ENCODE measurements around the gene NAALAD2. TPM values are rescaled to one million over a fixed set of nuclear protein-coding genes. Genes with fewer than 3 reads are reported as not detected.
"Not testable (repeated sequence)": the region's sequence is repeated elsewhere in the genome, so short reads cannot be mapped to it uniquely, and the experiment has no call there.

Gene NAALAD2
- polyA plus RNA-seq, 3 donors: 19.5 to 27.7 (median 24.0) TPM

GRCh38 chr11:90189011-90189410, 54.5 kb downstream of the NAALAD2 start:
- no peak for DNase-seq (ENCODE audit: low read depth in 3 of 3, low spot score in 2 of 3)

GRCh38 chr11:90192869-90193582, 58.6 kb downstream of the NAALAD2 start:
- DNase-seq (ENCODE audit: low read depth in 3 of 3, low spot score in 2 of 3): no peak

DNA sequence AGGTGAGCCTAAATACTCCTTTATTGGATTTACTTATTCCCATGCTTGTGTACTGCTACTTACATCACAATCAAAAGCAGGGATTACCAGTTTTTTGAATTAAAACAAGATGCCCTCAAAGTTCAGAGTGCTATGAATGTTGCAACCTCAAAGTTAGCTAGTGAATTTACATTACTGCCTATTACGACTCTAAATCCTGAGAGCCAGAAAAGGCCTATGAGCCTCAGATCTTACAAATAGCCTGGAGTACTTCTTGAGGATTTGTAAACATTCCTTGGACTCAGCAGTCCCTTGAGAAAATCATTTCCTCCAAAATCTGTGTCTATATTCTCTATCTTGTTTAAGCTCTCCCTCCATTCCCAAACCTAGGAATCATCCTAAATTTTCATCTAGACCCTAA, 62.9 kb downstream of the NAALAD2 start:
- DNase-seq (ENCODE audit: low read depth in 3 of 3, low spot score in 2 of 3): no peak

- no peak for DNase-seq (ENCODE audit: low read depth in 3 of 3, low spot score in 2 of 3)
Observed at GRCh38 chr11:90202342-90202741, 67.9 kb downstream of the NAALAD2 start.

- DNase-seq (ENCODE audit: low read depth in 3 of 3, low spot score in 2 of 3): no peak
Observed at GRCh38 chr11:90204407-90204806, 69.9 kb downstream of the NAALAD2 start.

- peak in 2 of 3 donors; percentile 18 to 25 for DNase-seq (ENCODE audit: low read depth in 3 of 3, low spot score in 2 of 3)
Observed at GRCh38 chr11:90204832-90205646, 70.6 kb downstream of the NAALAD2 start.

DNA sequence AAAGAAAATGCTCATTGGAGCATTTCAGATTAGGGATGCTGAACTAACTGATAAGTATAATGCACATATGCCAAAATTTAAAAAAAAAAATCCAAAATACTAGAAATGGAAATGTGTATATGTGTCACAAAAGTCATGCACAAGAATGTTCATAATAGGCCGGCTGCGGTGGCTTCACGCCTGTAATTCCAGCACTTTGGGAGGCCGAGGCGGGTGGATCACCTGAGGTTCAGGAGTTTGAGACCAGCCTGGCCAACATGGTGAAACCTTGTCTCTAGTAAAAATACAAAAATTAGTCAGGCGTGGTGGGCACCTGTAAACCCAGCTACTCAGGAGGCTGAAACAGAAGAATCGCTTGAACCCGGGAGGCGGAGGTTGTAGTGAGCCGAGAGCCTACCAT, 73.5 kb downstream of the NAALAD2 start:
- DNase-seq (ENCODE audit: low read depth in 3 of 3, low spot score in 2 of 3): not testable (repeated sequence)

DNA sequence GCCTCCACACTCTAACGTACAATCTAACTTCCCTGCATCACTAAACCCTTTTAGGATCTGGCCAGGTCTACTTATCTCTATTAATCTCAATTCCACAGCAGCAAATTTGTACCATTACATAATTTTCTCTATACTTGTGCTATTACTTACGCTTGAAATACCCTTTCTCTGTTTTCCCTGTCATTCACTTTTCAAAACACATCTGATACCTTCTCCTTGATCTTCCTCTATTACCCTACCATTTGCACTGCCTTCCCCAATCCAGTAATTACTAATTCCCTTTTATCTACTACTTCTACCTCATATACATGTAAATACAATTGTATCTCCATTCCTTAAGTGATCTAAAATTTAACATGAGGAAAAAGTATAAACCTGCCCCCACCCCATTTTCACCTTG, 74.4 kb downstream of the NAALAD2 start:
- no peak for DNase-seq (ENCODE audit: low read depth in 3 of 3, low spot score in 2 of 3)

GRCh38 chr11:90213322-90213721, 78.9 kb downstream of the NAALAD2 start:
- no peak for DNase-seq (ENCODE audit: low read depth in 3 of 3, low spot score in 2 of 3)

DNA sequence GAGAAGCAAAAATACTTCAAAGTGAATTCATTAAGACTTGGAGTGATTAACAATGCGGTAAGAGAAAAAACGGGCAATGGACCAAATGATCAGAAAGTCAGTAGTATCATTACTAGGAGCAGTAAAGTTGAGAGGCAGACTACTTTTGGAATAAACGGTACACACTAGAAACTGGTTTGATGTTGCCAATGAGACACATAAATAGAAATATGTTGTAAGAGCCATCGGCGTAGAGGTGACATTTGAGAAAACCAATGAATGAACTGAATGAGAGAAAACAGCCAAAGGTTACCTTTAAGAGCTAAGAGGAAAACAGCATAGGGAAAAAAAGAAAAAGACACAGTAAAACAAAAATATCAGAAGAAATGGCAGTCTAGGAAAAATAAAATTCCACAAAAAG, 82.1 kb downstream of the NAALAD2 start:
- DNase-seq (ENCODE audit: low read depth in 3 of 3, low spot score in 2 of 3): no peak

DNA sequence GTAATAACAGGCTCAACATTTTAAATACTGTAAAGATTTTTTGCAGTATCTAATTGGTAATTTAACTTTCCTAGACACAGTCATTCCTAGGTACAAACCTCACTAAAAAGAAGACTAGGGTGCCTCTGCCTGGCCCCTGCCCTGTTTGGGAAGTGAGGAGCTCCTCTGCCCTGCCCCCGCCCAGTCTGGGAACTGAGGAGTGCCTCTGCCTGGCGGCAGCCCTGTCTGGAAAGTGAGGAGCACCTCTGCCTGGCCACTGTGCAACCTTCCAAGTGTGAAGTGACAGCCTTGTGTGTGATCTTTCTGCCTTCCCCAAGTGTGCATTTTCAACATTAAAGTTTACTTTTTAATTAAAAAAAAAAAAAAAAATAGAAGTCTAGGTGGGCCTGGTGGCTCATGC, 84.1 kb downstream of the NAALAD2 start:
- no peak for DNase-seq (ENCODE audit: low read depth in 3 of 3, low spot score in 2 of 3)

- DNase-seq (ENCODE audit: low read depth in 3 of 3, low spot score in 2 of 3): no peak
Observed at GRCh38 chr11:90219438-90219837, 85.0 kb downstream of the NAALAD2 start.

- no peak for DNase-seq (ENCODE audit: low read depth in 3 of 3, low spot score in 2 of 3)
Observed at GRCh38 chr11:90220391-90220790, 85.9 kb downstream of the NAALAD2 start.

GRCh38 chr11:90221803-90222458, 87.5 kb downstream of the NAALAD2 start:
- peak in 2 of 3 donors; percentile 3 to 4 for DNase-seq (ENCODE audit: low read depth in 3 of 3, low spot score in 2 of 3)

DNA sequence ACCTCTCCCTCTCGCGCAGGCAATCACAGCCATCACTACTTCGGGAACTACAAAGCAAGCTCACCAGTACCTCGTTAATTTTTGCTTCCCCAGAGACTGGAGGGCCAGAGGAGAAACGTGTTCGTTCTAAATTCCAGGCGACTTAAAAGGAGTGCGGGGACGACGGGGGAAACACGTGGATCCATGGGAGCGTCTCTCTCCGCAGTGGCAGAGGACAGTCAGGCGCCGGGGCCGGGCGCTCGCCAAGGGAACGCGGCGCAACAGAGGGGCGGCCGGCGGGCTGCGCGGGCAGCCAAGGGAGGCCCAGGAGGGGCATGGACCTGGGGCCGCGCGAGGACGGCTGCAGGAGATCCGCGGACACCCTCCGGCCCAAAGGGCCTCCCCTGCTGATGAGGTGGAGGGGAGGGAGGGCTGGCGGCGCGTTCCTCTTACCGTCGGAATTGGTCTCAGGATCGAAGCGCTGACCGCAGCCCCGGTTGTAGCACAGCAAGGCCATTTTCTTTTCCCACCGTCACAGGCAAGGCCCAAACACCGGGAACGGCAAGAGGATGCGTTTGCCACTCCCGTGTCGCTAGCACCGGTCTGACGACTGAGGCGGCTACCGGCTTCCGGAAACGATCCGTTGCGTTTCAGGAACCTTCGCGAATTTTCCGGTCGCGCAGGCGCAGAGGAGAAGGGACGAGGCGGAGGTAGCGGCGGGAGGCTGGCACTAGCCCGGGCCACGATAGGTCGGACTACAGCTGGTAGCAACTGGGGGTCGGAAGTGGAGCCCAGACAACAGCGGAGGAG, 88.2 kb downstream of the NAALAD2 start, which contains the start of gene CHORDC1:
CHORDC1 (minus strand) TSS at position 591 of the 789 bp plus-strand sequence; CDS start at position 496, 95 bp downstream.
- DNase-seq (ENCODE audit: low read depth in 3 of 3, low spot score in 2 of 3): peak; percentile 65 to 83 (median 76)

DNA sequence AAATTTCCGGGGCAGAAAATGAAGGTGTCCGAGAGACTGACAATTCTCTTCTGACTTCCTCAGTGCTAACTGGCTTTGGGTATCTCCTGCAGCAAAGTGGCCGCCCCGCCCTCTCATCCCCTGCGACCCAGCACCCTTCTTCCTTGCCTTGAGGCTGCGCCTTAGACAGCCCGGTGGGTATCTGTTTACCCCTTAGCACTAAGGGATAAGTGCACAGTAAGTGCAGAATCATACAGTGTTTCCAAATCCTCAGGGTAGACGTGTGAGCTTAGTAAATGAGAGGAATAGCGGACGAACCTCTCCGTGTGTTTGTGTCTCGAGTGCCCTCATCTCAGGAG, 88.8 kb downstream of the NAALAD2 start:
- DNase-seq (ENCODE audit: low read depth in 3 of 3, low spot score in 2 of 3): no peak

DNA sequence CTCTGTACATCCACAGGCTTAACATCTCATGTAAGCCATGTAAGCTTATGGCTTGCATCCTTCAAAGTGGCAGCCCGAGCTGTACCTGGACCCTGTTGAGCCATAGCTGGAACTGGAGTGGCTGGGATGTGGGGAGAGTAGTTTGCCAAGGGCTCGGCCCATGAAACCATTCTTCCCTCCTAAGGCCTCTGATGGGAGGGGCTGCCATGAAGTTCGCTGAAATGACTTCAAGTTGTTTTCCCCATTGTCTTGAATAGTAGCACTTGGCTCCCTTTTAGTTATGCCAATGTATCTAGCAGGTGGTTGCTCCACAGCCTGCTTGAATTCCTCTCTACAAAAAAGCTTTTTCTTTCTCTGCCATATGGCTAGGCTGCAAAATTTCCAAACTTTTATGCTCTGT, 93.6 kb downstream of the NAALAD2 start:
- no peak for DNase-seq (ENCODE audit: low read depth in 3 of 3, low spot score in 2 of 3)

DNA sequence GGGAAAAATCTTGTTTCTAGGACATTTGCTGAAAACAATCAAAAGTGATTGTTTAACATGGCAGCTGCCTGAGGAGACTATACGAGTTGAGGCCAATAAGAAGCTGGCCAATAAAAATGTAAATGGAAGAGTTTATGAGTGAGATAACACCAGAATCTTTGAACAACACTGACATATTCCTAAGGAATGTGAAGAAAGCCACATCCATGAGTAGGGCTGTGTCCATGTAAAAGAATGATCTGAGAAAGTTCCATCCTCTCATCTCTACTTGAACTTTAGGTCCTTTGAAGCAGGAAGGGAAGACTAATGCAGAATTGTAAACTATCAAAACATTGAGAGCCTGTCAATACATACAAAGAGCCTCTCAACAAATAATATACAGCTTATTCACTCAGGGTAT, 95.3 kb downstream of the NAALAD2 start:
- no peak for DNase-seq (ENCODE audit: low read depth in 3 of 3, low spot score in 2 of 3)

DNA sequence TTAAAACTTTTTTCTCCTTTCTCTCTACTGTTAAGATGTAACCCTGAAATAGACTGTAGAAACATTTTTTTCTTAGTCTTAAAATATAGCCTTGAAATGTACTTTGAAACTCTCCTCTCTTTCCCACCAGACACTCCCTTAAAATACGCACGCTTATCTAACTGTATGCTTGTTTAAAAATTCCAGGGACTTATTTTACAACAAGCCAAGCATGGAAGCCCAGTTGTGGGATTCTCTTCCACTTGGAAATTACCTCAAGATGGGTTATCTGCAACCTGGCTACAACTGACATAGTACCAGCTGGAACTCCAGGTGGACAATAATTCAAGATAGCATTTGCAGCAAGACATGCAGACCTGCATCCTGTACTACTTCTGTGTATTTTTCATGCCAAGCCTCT, 100.5 kb downstream of the NAALAD2 start:
- DNase-seq (ENCODE audit: low read depth in 3 of 3, low spot score in 2 of 3): no peak

GRCh38 chr11:90235526-90235925, 101.1 kb downstream of the NAALAD2 start:
- no peak for DNase-seq (ENCODE audit: low read depth in 3 of 3, low spot score in 2 of 3)

DNA sequence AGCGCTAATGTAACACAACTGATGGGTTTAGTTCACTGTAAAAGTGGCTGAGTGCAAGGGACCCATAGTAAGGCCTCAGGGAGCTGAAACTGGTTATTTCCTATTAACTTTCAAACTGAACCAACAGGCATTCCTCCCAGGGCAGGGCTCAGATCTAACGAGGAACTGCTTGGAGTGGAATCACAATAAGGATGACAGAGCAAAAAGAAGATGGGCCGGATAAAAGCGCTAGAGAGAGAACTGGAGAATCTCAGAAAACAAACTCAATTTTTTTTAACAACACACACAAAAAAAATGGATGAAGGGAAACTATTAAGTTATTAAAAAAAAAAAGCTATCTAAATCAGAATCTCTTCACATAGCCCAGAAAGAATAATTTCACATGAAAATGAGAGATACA, 102.5 kb downstream of the NAALAD2 start:
- DNase-seq (ENCODE audit: low read depth in 3 of 3, low spot score in 2 of 3): no peak

All from right renal cortex interstitium (tissue), 3 donors.